HG03571 (cell line): ENCODE data around the gene IRGQ.
"Not testable (repeated sequence)": the region's sequence is repeated elsewhere in the genome, so short reads cannot be mapped to it uniquely, and the experiment has no call there.

ENCODE experiments used
- ATAC-seq: cut with Tn5 transposase; IDR thresholded peaks from one replicate; pipeline ENCODE4 v1.9.1; 2021; ENCODE audit not compliant: unreplicated experiment

IRGQ gene

GRCh38 chr19:43595999-43596841 is at the start of gene IRGQ, which contains the start of gene ZNF576:
Gene IRGQ (minus strand): TSS chr19:43596134. CDS start chr19:43595338, 796 bp downstream.
Gene ZNF576 (plus strand): TSS chr19:43596595. CDS start chr19:43597109, 514 bp downstream.
- peak; percentile 67 for ATAC-seq

DNA sequence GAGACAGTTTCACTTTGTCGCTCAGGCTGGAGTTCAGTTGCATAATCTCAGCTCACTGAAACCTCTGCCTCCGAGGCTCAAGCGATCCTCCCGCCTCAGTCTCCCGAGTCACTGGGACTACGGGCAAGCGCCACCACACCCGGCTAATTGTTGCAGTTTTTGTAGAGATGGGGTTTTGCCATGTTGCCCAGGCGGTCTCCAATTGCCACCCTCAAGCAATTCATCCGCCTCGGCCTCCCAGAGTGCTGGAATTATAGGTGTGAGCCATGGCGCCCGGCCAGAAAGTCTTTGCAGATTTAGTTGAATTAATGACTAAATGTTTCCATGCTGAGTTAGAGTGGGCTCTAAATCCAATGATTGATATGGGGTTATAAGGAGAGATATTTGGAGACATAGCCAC is 48.2 kb upstream of the IRGQ start:
- no peak for ATAC-seq

GRCh38 chr19:43643326-43643725 is 47.4 kb upstream of the IRGQ start:
- no peak for ATAC-seq

- no peak for ATAC-seq
These were observed 46.6 kb upstream of the IRGQ start for GRCh38 chr19:43642531-43642930.

GRCh38 chr19:43641333-43641732 is 45.4 kb upstream of the IRGQ start:
- ATAC-seq: no peak

DNA sequence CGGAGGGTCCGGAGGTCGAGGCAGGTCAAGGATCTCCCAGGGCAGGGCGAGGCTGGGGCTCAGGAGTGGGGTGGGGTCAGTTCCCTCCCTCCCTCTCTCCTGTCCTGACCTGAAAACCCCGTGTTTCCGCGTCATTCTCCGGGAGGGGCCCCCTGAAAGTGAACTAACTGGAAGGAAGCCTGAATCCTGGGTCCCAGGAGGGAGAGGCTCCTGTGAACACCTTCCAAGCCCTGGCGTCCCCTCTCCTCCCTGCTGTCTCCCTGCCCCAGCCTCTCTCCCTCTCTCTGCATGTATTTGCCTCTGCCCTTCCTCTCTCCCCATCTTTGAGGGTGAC is 44.5 kb upstream of the IRGQ start:
- ATAC-seq: no peak

GRCh38 chr19:43639519-43640423 is 43.8 kb upstream of the IRGQ start, which contains the start of gene CADM4:
Gene CADM4 (minus strand): TSS chr19:43639850. CDS start chr19:43639790, 60 bp downstream.
- no peak for ATAC-seq

DNA sequence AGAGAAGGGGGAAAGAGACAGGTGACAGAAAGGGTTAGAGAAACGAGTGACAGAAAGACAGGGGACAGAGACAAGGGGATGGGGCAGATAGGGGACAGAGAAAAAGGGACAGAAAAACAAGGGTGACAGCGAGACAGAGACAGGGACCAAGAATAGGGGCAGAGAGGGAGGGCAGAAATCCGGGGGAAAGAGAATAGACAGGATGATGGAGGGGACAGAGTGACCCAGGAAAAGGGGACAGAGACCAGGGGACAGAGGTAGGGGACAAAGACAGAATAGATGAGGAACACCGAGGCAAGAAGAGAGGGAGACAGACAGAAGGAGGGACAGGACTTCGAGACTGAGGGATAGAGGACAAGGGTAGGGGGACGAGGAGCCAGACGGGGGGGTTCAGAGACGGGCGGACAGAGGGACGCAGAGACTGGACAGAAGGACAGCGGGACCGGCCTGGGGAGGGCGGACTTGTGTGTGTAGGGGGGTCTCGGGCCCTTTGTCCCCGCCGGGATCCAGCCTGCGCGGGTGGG is 43.1 kb upstream of the IRGQ start:
- ATAC-seq: no peak

DNA sequence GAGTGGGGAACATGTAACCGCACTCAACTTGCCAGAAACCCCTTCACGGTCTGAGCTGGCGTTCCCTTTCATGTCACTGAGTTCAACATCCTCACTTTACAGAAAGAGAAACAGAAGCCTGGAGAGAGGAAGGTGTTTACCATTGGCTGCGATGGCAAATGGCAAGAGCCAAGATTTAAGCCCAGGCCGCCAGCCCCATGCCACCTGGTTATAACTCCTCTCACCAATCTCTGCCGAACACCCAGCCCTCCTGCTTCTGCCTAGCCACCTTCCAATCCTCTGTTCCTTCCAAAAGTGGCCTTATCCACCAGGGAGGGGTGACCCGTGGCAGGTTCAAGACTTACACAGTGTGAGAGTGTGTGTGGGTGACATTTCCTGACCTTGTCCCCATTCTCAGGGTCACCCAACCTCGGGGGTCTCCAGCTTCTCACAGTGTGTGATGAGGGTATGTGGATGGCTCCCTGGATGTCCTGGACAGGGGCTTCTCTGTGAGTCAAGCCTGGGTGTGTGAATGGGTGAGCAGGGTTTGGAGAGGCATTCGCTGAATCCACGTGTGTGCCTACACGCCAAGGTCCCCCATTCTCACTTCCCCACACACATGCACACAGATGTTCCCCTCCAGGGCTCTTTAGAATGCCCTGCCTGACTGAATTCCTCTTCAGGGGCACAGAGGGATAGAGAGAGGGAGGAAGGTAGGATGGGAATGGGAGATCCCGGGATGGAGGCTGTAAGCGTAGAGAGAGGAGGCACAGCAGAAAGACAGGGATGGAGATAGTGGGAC is 42.5 kb upstream of the IRGQ start:
- ATAC-seq: no peak

DNA sequence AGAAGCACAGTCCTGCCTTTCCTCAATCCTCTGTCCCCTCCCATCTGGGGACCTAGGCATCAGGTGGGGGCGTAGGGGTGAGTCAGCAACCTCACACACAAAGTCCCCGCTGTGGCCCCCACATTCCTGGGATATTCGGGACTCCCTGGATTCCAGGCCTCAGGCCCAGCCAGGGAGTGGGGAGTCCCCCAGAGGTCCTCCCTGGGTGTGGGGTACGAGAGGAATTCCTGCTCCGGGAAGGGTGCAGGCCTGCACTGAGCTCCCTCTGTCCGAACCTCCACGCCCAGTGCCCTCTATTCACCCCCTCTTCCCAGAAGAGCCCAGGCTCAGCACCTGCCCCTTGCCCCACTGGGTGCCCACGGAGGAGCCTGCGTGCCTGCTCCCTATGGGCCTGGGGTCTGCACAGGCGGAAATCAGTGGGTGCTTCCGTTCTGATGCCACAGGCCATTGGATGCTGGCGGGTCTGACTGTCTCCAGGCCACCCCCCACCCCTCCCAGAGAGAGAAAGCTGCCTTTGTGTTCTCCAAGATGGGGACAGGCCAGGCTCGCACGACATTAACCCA is 40.3 kb upstream of the IRGQ start:
- no peak for ATAC-seq

- not testable (repeated sequence) for ATAC-seq
These were observed 39.6 kb upstream of the IRGQ start for GRCh38 chr19:43635561-43635940.

DNA sequence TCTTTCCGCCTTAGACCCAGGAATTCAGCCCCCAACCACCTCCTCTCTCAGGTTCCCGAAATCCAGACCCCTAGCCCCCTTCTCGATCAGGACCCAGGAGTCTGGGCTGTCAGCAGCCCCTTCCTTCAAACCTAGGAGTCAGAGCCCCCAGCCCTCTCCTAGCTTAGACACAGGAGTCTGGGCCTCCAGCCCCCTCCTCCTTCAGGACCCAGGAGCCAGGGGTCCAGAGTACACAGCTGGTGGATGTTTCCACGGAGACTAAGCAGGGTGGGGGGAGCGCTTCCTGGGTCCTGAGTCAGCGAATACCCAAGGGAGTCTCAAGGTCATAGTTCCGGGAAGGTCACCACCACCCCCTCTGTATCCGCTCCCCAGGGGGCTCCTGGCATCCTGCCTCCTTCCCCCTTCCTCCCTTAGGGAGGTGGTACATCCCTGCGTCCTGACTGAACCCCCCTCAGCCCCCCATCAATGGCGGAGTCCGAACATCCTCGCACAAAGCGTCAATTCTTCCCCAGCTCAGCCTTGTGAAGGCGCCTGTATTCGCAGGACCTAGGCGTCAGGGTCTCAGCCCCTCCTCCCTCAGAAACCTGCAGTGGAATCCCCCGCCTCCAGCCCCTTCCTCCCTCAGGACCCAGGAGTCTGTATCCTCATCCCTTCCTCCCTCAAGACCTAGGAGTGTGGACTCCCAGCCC is 39.1 kb upstream of the IRGQ start:
- ATAC-seq: no peak

DNA sequence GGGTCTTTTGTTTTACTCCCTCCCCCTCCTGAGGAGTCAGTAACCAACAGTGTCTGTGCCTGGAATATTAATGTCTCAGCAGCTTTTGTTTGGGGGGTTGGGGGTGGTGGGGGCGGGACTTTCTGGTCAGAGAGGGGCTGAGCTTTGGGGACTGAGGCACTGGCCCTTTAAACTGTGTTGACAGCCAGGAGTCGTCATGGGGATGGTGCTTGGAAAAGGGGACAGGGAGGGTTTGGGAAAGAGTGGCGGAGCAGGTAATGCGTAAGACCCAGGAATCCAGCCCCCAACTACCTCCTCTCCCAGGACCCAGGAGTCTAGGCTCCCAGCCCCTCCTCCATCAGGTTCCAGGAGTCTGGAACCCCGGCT is 38.6 kb upstream of the IRGQ start:
- no peak for ATAC-seq

DNA sequence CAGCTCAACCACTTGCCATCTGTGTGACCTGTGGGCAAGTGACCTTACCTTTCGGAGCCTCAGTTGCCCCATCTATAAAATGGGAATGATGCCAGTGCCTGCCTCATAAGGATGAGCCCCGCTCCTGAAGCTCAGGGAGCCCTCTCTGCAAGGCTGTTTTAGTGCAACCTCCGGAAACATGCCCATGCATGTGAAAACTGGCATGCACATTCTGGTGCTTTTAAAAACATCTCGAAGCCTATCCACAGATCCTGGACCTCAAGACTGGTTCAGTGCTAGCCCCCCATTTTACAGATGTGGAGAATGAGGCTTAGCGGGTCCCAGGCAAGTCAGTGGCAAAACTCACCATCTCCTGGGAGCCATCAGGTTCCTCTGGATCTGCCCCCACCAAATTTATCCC is 38.1 kb upstream of the IRGQ start:
- ATAC-seq: no peak

DNA sequence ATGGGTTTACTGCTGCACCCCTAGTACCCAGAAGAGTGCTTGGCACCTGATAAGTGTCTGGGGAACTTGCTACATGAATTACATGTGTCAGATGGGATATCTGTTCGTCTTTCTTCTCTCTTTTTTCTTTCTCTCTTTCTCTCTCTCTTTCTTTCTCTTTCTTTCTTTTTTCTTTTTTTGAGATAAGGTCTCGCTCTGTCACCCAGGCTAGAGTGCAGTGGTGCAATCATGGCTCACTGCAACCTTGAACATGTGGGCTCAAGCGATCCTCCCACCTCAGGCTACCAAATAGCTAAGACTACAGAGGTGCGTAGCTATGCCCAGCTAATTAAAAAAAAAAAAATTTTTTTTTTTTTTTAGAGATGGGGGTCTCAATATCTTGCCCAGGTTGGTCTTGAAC is 37.6 kb upstream of the IRGQ start:
- no peak for ATAC-seq

- no peak for ATAC-seq
These were observed 35.6 kb upstream of the IRGQ start for GRCh38 chr19:43631491-43631890.

GRCh38 chr19:43628646-43629326 is 32.9 kb upstream of the IRGQ start:
- no peak for ATAC-seq

- no peak for ATAC-seq
These were observed 30.9 kb upstream of the IRGQ start for GRCh38 chr19:43626838-43627237.

DNA sequence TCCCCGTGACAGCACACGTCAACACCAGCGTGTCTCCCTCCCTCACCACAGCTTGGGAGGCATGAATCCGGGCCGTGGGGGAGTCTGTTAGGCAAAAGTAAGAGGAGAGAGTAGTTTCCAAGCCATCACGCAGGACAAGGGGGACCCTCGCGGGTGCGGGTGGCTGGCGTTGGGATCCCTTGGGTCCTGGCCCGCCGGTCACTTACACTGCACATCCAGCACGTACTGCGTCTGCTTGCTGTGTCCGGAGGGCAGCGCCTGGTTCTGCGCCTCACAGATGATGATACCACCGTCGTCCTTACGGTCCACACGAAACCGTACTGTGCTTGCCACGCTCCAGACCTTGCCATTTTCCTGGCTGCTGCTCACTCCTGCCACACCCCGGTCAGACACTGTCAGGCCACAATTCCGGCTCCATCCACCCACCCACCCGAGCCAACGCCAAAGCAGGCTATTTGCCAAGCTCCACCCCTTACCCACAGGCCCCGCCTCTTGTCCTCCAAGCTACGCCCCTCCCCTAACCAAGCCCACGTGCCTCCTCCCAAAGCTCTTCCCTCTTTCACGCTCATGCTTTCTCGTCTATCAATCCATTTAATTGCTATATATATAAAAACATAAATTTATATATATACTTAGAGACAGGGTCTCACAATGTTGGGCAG is 30.1 kb upstream of the IRGQ start:
- ATAC-seq: no peak
